A172 (cell line): ENCODE measurements around the gene BCL2L13. TPM values are rescaled to one million over a fixed set of nuclear protein-coding genes. Genes with fewer than 3 reads are reported as not detected.

Experiments used
- DNase-seq: peaks from one replicate; pipeline ENCODE4 v3.0.0-alpha.2; 2015; ENCODE audit warnings: low spot score
- total RNA-seq: library from RNA; depleted of rRNA; stranded (reverse); fragments of >200 nt; shearing (Covaris generic); gene quantifications from 2 replicates; pipeline ENCODE4 v1.2.3, GENCODE V29; 2014

BCL2L13 gene
- total RNA-seq, 1 experiment from 2014 or later, result 47.5 TPM

- DNase-seq, result no peak
These were observed 88.7 kb downstream of the BCL2L13 start for GRCh38 chr22:17726928-17727897.

- DNase-seq, result no peak
These were observed 90.2 kb downstream of the BCL2L13 start for GRCh38 chr22:17728786-17729185.

- no peak for DNase-seq
These were observed 91.0 kb downstream of the BCL2L13 start for GRCh38 chr22:17729561-17729960.

- no peak for DNase-seq
These were observed 93.8 kb downstream of the BCL2L13 start for GRCh38 chr22:17732251-17732854.

- DNase-seq, result no peak
These were observed 94.9 kb downstream of the BCL2L13 start for GRCh38 chr22:17733466-17733865.

GRCh38 chr22:17734187-17734586 lies 95.6 kb downstream of the BCL2L13 start:
- DNase-seq, result no peak

- no peak for DNase-seq
These were observed 100.0 kb downstream of the BCL2L13 start for GRCh38 chr22:17738386-17739128.

GRCh38 chr22:17739196-17739975 lies 100.8 kb downstream of the BCL2L13 start:
- no peak for DNase-seq

GRCh38 chr22:17741866-17742526 lies 103.4 kb downstream of the BCL2L13 start:
- DNase-seq, result no peak

- peak; percentile 42 for DNase-seq
These were observed 104.0 kb downstream of the BCL2L13 start for GRCh38 chr22:17742527-17742902.

- no peak for DNase-seq
These were observed 105.3 kb downstream of the BCL2L13 start for GRCh38 chr22:17743661-17744411.

- DNase-seq, result no peak
These were observed 105.9 kb downstream of the BCL2L13 start for GRCh38 chr22:17744430-17744829.

GRCh38 chr22:17746916-17747315 lies 108.4 kb downstream of the BCL2L13 start:
- DNase-seq, result no peak

GRCh38 chr22:17748555-17749353 lies 110.2 kb downstream of the BCL2L13 start:
- DNase-seq, result no peak

GRCh38 chr22:17749605-17750395 lies 111.2 kb downstream of the BCL2L13 start:
- no peak for DNase-seq

GRCh38 chr22:17751596-17751995 lies 113.0 kb downstream of the BCL2L13 start:
- no peak for DNase-seq

- peak; percentile 71 for DNase-seq
These were observed 114.9 kb downstream of the BCL2L13 start for GRCh38 chr22:17753401-17753989.

GRCh38 chr22:17754233-17754925 lies 115.8 kb downstream of the BCL2L13 start:
- DNase-seq, result no peak
